ENCODE measurements around the gene CSH1.

DNA sequence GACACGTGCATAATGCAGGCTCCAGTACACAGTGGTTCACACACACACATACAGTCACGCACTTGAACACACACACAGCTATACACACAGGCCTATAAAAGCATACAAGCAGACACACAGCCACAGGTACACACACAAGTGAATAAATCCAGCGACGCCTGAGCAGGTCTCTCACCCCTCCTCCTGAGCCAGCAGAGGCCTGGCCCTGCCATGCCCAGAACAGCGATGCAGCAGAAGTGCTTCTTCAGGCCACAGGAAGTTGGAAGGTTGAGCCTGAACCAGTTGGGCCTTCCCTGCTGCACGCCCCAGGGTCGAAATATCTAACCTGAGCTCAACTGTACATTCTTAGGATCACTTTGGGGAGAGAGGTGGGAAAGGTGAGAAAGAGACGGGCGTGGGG is 43.0 kb upstream of the CSH1 start:
- TF ChIP-seq, protein P1, sequence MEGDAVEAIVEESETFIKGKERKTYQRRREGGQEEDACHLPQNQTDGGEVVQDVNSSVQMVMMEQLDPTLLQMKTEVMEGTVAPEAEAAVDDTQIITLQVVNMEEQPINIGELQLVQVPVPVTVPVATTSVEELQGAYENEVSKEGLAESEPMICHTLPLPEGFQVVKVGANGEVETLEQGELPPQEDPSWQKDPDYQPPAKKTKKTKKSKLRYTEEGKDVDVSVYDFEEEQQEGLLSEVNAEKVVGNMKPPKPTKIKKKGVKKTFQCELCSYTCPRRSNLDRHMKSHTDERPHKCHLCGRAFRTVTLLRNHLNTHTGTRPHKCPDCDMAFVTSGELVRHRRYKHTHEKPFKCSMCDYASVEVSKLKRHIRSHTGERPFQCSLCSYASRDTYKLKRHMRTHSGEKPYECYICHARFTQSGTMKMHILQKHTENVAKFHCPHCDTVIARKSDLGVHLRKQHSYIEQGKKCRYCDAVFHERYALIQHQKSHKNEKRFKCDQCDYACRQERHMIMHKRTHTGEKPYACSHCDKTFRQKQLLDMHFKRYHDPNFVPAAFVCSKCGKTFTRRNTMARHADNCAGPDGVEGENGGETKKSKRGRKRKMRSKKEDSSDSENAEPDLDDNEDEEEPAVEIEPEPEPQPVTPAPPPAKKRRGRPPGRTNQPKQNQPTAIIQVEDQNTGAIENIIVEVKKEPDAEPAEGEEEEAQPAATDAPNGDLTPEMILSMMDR (IDR thresholded peaks at IDR 0.05; ENCODE audit: low read depth, low read length, poor library complexity, severe bottlenecking) = no peak
- no peak for TF ChIP-seq EZH2phosphoT487 (IDR thresholded peaks at IDR 0.05; ENCODE audit: borderline replicate concordance, low read length)

All from DOHH2 (cell line).